Activated T-helper 1 cell treated with anti-CD3 and anti-CD28 coated beads, Interleukin-12 subunit alpha, Interleukin-12 subunit beta, Interleukin-2, Interleukin-4 antibody, amounts not matched to agents 30 ng/mL and 10 ng/mL and 1 ng/mL, durations not matched to agents 14 hours and 24 hours and 36 hours (primary cell): ENCODE data around the gene ZNF628. TPM values are rescaled to one million over a fixed set of nuclear protein-coding genes. Genes with fewer than 3 reads are reported as not detected.
"Not testable (repeated sequence)": the region's sequence is repeated elsewhere in the genome, so short reads cannot be mapped to it uniquely, and the experiment has no call there.

ENCODE experiments used
- DNase-seq: peaks from one replicate; pipeline ENCODE4 v3.0.0; 2021; ENCODE audit warnings: low spot score
- H3K27ac Mint-ChIP-seq: one replicate; pipeline ENCODE4 v1.8.0; 2021; ENCODE audit warnings: mild to moderate bottlenecking, mixed read lengths
- H3K27me3 Mint-ChIP-seq: one replicate; pipeline ENCODE4 v1.8.0; 2022; ENCODE audit warnings: mild to moderate bottlenecking, moderate library complexity, mixed read lengths; ENCODE audit not compliant: insufficient read depth
- H3K36me3 Mint-ChIP-seq: one replicate; pipeline ENCODE4 v1.8.0; 2021; ENCODE audit warnings: low read depth, mixed read lengths
- H3K4me1 Mint-ChIP-seq: one replicate; pipeline ENCODE4 v1.8.0; 2021; ENCODE audit warnings: low read depth, mixed read lengths
- H3K4me3 Mint-ChIP-seq: one replicate; pipeline ENCODE4 v1.8.0; 2021; ENCODE audit warnings: mild to moderate bottlenecking, moderate library complexity, mixed read lengths
- H3K9me3 Mint-ChIP-seq: one replicate; pipeline ENCODE4 v1.8.0; 2021; ENCODE audit warnings: mixed read lengths
- intact Hi-C: fragments of 100-400 bp; cut with micrococcal nuclease; formaldehyde crosslinking; loops from one replicate; pipeline ENCODE4 v1.15.1; 2024
- total RNA-seq: library from RNA; stranded (reverse); gene quantifications from 2 replicates; pipeline ENCODE4 v1.2.3, GENCODE V29; 2022

Gene ZNF628
- total RNA-seq, 1 donor from 2014 or later = 7.6 TPM

DNA sequence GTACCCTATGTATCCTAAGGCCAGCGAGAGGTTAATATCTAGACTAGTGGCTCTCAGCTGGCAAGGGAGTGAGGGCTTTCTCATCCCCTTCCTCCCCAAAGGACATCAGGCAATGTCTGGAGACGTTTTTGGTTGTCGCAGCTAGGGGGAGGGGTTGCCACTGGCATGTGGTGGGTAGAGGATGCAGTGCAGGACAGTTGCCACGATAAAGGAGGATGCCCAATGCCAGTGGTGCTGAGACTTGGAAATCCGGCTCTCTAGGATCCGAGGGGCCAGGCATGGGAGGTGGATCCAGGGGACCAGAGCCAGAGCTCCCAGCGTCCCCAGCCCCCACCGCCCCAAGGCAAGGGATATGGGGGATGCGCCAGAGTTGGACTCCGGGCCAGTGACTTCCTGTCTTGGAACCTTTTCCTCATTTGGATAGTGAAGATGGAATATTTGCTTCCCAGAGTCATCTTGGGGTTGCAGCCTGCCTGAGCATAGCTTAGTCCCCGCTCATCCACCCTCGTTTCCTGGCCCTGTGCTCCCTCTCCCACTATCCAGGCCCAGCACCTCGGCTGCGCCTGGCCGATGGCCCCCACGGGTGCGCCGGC lies 16.7 kb downstream of the ZNF628 start:
- Mint-ChIP-seq H3K27me3 (peaks cover 11% of the 10 kb centered on the region), H3K27ac (no peak overlapping the region), H3K4me1 (no peaks in the 10 kb centered on the region), H3K36me3 (no peaks in the 10 kb centered on the region), H3K4me3 (no peak overlapping the region), H3K9me3 (no peaks in the 10 kb centered on the region)
- no peak for DNase-seq
- intact Hi-C loops = no loop called here

DNA sequence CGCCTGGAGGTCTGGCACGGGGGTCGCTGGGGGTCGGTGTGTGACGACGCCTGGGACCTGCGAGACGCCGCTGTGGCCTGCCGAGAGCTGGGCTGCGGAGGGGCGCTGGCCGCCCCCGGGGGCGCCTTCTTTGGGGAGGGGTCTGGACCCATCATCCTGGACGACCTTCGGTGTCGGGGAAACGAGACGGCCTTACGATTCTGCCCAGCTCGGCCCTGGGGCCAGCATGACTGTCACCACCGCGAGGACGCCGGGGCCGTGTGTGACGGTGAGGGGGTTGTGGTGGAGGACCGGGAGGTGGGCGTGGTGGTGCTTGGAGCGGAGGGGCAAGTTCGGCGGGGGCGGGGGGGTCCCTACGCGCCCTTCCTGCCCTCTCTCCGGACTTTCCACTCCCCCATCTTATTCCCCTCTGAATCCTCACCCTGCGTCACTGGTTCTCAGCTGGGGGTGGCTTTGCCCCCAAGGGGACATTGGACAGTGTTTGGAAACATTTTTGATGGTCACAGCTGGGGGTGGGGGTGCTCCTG lies 17.3 kb downstream of the ZNF628 start:
- Mint-ChIP-seq H3K36me3 (no peaks in the 10 kb centered on the region), H3K27me3 (peaks cover 11% of the 10 kb centered on the region), H3K9me3 (no peaks in the 10 kb centered on the region), H3K27ac (no peak overlapping the region), H3K4me3 (no peak overlapping the region), H3K4me1 (no peaks in the 10 kb centered on the region)
- intact Hi-C loops = no loop called here
- DNase-seq = no peak

DNA sequence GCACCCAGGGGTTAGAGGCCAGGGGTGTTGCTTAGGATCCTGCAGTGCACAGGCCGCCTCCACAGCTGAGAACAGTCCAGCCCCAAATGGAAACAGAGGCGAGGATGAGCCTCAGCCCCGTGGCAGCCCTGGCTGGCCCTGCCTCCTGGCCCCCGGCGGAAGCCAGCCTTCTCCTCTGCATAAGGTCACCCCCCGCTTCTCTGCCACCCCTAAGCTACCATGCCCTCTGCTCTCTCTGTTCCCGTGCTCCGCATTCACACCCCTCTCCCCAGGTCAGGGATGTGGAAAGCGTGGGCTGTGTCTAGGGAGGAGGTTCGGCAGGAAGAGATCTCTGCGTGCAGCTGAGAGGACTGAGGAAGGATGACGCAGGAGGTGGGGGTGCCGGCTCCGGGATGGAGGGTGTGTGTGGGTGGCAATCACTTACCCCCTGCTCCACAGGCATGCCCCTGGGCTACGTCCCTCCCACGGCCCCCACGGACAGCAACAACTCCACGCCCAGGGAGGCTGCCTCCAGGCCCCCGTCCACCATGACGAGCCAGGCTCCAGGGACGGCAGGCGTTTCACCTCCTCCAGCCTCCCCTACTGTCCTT lies 17.9 kb downstream of the ZNF628 start:
- no peaks in the 10 kb centered on the region for H3K9me3 Mint-ChIP-seq
- no peak for DNase-seq
- no peaks in the 10 kb centered on the region for H3K36me3 Mint-ChIP-seq
- intact Hi-C loops = no loop called here
- H3K4me3 Mint-ChIP-seq = no peak overlapping the region
- H3K27ac Mint-ChIP-seq = no peak overlapping the region
- no peaks in the 10 kb centered on the region for H3K4me1 Mint-ChIP-seq
- H3K27me3 Mint-ChIP-seq = peaks cover 11% of the 10 kb centered on the region

DNA sequence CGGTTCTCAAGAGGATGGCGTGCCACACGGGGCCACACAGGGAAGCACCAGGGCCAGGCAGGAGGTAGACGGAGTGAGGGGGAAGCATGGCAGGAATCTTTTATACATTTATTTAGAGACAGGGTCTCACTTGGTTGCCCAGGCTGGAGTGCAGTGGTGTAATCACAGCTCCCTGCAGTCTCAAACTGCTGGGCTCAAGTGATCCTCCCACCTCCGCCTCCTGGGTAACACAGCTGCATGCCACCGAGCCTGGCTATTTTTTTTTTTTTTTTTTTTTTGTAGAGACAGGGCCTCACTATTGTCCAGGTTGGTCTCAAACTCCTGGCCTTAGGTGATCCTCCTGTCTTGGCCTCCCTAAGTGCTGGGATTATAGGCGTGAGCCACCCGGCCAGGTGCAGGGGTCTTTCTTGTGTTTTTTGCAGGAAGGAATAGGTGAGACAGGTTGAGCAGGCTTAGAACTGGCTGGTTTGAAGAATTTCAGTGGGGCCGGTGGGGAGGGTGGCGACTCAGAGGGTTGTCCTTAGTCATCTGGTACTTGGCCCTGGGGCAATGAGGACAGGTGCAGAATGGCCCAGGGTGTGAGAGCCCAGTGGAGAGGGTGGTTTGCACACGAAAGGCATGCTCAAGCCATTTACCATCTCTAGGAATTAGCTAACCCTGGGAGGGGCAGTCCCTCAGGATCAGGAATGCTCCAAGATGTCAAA lies 19.4 kb downstream of the ZNF628 start:
- DNase-seq = no peak
- intact Hi-C loops = no loop called here
- Mint-ChIP-seq H3K27ac (no peak overlapping the region), H3K27me3 (peaks cover 11% of the 10 kb centered on the region), H3K4me1 (no peaks in the 10 kb centered on the region), H3K9me3 (no peaks in the 10 kb centered on the region), H3K36me3 (no peaks in the 10 kb centered on the region), H3K4me3 (no peak overlapping the region)

DNA sequence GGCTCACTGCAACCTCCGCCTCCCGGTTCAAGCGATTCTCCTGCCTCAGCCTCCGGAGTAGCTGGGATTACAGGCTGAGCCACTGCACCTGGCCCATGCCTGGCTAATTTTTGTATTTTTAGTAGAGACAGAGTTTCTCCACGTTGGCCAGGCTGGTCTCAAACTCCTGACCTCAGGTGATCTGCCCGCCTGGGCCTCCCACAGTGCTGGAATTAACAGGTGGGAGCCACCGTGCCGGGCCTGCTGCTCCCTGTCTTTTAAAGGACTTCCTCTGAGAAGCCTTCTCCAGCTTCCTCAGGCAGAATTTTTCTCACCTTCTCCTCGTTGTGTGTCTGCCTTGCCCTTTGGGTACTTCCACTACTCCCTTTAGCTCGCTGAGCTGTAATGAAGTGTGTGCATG lies 20.4 kb downstream of the ZNF628 start:
- DNase-seq = not testable (repeated sequence)

DNA sequence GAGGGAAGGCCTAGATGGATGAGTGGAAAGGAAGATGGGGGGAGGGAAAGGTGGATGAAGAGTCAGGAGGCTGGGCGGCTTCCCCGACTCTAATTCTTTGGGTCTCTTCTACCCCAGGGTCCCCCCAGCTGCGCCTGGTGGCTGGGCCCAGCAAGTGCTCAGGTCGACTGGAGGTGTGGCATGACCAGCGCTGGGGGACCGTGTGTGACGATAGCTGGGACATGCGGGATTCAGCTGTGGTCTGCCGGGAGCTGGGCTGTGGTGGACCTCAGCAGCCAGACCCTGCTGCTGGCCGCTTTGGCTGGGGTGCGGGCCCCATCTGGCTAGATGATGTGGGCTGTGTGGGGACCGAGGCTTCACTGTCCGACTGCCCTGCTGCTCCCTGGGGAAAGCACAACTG lies 21.3 kb downstream of the ZNF628 start:
- intact Hi-C loops = no loop called here
- Mint-ChIP-seq H3K4me1 (peaks cover 11% of the 10 kb centered on the region), H3K36me3 (peaks cover 3% of the 10 kb centered on the region), H3K27ac (no peak overlapping the region), H3K4me3 (no peak overlapping the region), H3K9me3 (no peaks in the 10 kb centered on the region), H3K27me3 (peaks cover 11% of the 10 kb centered on the region)
- no peak for DNase-seq

More for the DNA sequence above, 20.4 kb downstream of the ZNF628 start:
- H3K27ac Mint-ChIP-seq, H3K4me1 Mint-ChIP-seq, H3K4me3 Mint-ChIP-seq, H3K36me3 Mint-ChIP-seq, intact Hi-C loops, H3K9me3 Mint-ChIP-seq: not testable (repeated sequence)
- H3K27me3 Mint-ChIP-seq = peaks cover 13% of the 10 kb centered on the region

DNA sequence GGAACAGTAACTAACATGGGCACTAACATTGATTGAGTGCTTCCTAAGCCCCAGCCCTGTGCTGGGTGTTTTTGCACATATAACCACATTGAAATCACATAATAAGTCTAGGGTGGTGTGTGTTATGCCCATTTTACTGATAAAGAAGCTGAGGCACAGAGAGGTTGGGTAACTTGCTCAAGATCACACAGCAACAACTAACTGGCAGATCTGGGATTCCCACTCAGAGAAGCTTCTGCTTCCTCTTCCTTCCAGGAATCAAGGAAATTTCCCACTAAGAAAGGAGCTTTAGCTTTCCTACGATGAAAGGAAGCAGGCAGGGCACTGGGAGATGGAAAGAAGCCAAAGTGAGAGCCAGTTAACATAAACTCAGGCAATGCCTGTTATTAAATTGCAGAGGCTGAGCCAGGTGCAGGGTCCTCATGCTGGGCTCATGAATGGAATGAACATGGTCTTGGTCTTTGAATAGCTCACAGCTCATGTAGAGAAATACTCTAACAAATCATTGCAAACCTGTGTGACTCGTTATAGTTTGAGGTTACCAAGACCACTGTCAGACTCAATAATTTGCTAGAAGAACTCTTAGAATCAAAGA lies 21.9 kb downstream of the ZNF628 start:
- DNase-seq = no peak
- intact Hi-C loops = no loop called here
- Mint-ChIP-seq H3K4me1 (peaks cover 15% of the 10 kb centered on the region), H3K27ac (no peak overlapping the region), H3K36me3 (peaks cover 5% of the 10 kb centered on the region), H3K4me3 (no peak overlapping the region), H3K27me3 (peaks cover 5% of the 10 kb centered on the region), H3K9me3 (no peaks in the 10 kb centered on the region)

DNA sequence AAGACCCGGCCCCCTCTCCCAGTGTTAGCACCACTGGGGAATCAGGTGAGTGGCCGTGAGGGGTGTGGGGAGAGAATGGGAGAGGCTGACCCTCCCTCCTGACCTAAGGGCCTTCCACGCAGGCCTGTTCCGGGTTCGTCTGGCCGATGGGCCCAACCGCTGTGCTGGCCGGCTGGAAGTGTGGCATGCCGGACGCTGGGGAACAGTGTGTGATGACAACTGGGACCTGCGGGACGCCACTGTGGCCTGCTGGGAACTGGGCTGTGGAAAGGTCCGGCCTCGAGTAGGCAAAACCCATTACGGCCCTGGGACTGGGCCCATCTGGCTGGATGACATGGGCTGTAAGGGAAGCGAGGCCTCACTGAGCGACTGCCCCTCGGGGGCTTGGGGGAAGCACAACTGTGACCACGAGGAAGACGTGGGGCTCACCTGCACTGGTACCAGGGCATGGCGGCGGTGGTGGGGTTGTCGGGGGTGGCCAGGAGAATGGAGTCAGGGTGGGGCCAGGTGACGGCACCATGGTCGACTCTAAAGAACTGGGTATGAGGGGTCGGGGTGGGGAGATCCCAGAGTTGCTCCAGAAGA lies 24.0 kb downstream of the ZNF628 start:
- Mint-ChIP-seq H3K27me3 (peaks cover 4% of the 10 kb centered on the region), H3K36me3 (peaks cover 5% of the 10 kb centered on the region), H3K4me3 (no peak overlapping the region), H3K4me1 (peaks cover 24% of the 10 kb centered on the region), H3K9me3 (no peaks in the 10 kb centered on the region), H3K27ac (no peak overlapping the region)
- no peak for DNase-seq
- intact Hi-C loops = loop anchor here (5.0 kb wide), 1 partner anchor 618 kb away; no protein-coding TSS in a partner anchor

DNA sequence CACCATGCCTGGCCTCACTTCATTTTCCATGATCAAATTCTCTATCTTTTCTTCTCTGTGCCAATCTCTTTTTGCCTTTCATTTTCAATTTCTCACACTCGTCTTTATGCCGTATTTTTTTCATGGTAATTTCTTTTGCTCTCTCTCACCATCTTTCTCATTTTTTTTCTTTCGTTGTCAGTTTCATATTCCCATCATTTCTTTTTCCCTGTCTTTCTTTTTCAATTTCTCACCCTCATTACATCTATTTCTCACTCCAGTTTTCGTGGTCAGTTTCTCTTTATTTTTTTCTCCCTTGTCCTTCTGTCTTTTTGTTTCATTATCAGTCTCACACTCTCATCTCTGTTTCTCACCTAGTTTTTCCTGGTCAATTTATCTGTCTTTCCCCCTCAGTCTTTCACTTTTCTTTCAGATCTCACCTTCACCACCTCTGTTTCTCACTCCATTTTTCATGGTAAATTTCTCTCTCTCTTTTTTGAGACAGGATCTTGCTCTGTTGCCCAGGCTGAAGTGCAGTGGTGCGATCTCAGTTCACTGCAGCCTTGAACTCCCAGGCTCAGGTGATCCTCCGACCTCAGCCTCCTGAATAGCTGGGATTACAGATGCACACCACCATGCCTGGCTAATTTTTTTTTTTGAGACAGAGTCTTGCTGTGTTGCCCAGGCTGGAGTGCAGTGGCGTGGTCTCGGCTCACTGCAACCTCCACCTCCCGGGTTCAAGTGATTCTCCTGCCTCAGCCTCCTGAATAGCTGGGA lies 26.0 kb downstream of the ZNF628 start:
- intact Hi-C loops = loop anchor here (5.0 kb wide), 1 partner anchor 620 kb away; no protein-coding TSS in a partner anchor
- Mint-ChIP-seq H3K27ac (peak overlapping the region; percentile 46), H3K36me3 (peaks cover 5% of the 10 kb centered on the region), H3K27me3 (peaks cover 7% of the 10 kb centered on the region), H3K4me1 (peaks cover 24% of the 10 kb centered on the region), H3K4me3 (no peak overlapping the region), H3K9me3 (no peaks in the 10 kb centered on the region)
- DNase-seq = no peak

DNA sequence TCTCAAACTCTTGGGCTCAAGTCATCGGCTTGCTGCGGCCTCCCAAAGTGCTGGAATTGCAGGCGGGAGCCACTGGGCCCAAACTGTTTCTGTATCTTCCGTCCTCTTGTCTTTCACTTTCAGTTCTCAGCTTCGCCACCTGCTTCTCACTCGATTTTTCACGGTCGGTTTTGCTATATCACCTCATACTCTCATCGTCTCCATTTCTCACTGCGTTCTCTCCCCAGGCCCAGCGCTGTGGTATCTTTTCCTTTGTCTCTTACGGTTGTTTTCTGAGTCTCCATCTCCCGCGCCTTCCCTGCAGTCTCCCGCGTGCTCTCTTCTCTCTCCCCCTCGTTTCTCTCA lies 26.7 kb downstream of the ZNF628 start:
- Mint-ChIP-seq H3K4me1 (peaks cover 24% of the 10 kb centered on the region), H3K27ac (peak overlapping the region; percentile 82), H3K9me3 (no peaks in the 10 kb centered on the region), H3K36me3 (peaks cover 5% of the 10 kb centered on the region), H3K27me3 (peaks cover 4% of the 10 kb centered on the region), H3K4me3 (peak overlapping the region; percentile 78)
- DNase-seq = no peak
- intact Hi-C loops = loop anchor here (5.0 kb wide), 1 partner anchor 621 kb away; no protein-coding TSS in a partner anchor

DNA sequence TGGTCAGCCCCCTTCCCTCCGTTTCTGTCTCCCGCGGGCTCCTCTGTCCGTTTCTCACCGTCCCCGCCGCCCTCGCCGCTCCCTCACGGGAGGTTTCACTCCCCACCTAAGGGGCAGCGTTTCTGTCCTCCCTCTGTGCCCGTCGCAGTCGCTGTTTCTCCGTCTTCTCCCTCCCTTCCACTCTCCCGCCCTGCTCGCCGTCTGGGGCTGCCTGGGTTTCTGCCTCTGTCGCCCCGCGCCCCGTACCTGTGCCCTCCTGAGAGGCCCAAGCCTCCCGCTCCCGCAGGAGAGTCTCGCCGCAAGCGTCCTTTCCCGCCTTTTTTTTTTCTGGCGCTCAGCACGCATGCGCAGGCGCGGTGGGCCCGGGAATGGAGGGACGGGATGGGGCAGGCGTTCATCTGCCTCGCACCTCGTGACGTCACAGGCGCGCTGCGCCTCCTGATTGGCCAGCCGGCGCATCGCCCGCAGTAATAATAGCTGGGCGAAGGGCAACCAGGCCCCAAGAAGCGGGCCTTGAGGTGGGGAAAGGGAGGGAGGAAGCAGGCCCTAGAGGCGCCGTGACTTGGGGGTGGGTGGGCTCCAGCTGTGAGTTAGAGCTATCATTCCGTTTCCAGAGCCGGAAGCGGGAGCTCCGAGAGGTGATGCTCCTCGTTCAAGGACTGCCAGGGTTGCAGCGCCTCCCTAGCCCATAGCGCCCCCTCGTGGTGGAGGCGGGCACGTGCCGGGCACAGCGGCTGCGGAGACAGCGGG lies 27.3 kb downstream of the ZNF628 start:
- Mint-ChIP-seq H3K4me1 (peaks cover 24% of the 10 kb centered on the region), H3K4me3 (peak overlapping the region; percentile 78), H3K27ac (peak overlapping the region; percentile 82), H3K36me3 (peaks cover 5% of the 10 kb centered on the region), H3K9me3 (no peaks in the 10 kb centered on the region), H3K27me3 (peaks cover 4% of the 10 kb centered on the region)
- DNase-seq = peak; percentile 89
- intact Hi-C loops = loop anchor here (1.0 to 5.0 kb wide), 5 partner anchors 27 to 621 kb away; partner anchors contain the start of gene ZNF628
